ENCODE results near the gene ANKRD13D.

- no peak for TF ChIP-seq CTCF (IDR thresholded peaks at IDR 0.05)
- TF ChIP-seq ZFX (IDR thresholded peaks at IDR 0.05; ENCODE audit: borderline replicate concordance) = no peak
Measured at GRCh38 chr11:67309166-67309565, 20.1 kb downstream of the ANKRD13D start.
